HT-29 (cell line): ENCODE results near the gene CACUL1. TPM values are rescaled to one million over a fixed set of nuclear protein-coding genes. Genes with fewer than 3 reads are reported as not detected.
"Not testable (repeated sequence)": the region's sequence is repeated elsewhere in the genome, so short reads cannot be mapped to it uniquely, and the experiment has no call there.

Experiments used
- DNase-seq: peaks from one replicate; pipeline ENCODE4 v3.0.0-alpha.2; 2015; ENCODE audit warnings: low spot score
- total RNA-seq: library from RNA; depleted of rRNA; stranded (reverse); fragments of >200 nt; shearing (Covaris generic); gene quantifications from 2 replicates; pipeline ENCODE4 v1.2.3, GENCODE V29; 2014

Gene CACUL1
- total RNA-seq, 1 experiment from 2014 or later = 34.2 TPM

DNA sequence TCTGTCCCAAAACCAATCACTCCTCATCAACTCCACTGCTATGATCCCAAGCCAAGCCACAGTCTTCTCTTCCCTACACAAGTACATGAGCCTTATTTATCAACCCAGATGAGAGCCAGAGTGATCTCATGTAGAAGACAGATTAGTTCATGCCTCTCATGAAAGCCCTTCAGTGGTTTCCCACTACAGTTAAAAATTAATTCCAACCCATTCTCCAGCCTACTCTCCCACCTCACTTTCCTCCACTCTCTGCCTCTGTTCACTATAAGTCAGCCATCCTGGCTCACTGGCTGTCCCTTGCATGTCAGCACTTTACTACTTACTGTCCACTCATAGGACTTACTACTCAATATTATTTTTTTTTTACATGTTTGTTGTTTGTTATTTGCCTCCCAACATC lies 67.3 kb downstream of the CACUL1 start:
- DNase-seq = no peak

DNA sequence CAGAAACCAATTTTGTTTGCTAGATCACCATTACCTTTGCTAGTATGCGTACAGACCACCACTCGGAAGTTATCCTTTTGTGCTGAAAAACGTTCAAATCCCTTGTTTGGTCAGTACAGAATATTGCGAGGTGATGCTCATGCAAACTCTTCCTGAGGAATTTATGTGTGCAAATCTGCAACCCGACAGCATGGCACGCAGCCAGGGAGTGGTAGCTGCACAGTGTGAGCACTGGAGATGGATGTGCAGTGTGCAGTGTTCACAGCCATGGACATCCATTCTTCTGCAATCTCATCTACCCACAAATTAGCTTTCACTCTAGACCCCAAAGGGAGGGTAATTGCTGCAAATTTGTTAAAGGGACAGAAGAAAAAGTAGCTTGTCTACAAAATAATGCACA lies 72.2 kb downstream of the CACUL1 start:
- DNase-seq = no peak

DNA sequence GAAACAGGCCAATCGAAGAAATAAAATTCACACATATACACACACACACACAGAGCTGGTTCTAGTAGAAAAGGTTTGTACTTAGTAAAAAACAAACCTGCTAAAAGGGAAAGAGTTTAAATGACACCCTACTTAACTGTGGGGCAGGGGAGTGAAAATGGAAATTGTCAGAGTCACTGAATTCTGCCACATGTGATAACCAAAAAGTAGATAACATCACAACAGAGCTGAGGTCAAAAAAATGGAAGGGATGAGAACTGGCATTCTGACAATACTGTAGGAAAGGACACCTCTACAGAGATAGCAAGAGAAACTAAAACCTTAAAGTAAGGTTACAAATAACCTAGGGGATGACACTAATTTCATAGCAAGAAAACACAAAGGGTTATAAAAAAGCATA lies 74.6 kb downstream of the CACUL1 start:
- no peak for DNase-seq

DNA sequence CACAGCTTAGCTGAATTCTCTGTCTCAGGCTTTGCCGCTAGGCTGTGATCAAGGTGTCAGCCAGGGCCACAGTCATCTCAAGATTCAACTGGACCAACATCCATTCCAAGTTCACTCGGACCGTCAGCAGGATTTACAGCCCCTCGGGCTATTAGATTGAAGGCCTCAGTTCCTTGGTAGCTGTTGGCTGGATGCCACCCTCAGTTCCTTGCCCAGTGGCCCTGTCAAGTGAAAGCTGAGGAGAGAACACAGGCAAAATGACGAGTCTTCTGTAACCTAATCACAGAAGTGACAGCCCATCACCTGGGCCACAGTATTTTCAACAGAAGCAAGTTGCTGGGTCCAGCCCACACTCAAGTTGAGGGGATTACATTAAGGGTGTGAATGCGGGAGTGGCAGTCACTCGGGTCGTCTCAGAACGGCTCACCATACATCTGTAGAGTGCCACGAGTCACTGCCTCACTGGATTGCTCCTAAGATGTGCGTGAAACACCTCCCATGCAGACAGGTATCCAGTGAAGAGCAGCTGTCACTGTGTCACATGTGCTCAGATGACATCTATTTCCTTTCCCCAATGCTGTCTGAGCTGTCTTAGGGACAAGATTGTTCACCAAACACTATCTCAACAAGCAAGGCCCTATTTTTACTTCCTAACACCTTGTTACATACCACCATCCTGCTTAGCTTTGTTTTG lies 80.4 kb downstream of the CACUL1 start:
- no peak for DNase-seq

DNA sequence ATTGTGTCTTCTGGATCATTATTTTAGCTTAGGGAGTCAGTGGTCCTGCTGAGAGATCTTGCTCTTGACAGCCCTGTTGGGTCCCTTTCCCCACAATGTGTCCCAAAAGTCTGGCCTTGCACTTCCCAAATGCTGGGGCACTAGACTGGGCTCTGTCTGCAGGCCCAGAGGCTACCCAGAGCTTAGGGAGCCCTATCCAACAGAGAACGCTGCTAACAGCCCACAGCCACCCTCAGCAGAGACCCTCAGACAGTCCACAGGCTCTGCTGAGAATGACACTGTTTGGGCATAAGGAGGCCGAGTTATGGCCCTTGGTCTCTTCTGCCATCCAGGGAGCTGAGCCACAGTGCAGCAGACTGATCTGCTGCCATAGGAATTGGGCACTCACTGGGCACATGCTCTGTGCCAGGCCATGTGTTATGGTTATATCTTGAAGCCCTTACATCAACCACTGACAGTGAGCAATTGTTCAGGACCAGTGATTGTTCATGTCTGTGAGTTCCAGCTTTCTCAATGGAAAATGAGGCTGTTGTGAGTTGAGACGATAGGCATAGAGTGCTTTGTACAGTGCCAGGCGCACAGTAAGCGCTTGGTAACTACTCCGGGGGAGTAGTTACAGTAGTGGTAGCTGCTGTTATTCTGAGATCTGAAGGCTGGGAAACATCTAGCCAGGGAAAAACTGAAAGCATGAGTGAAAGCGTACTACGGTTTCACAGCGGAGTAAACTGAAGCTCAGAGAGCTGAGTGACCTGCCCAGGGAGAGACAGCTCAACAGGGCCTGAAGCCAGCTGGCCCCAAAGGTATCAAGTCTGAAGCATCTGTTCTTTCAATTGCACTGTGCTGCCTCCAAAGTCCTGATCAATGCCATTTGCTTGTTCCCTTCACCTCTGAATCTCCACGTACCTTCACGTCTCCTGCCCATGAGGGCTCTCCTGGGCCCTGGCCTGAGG lies 81.7 kb downstream of the CACUL1 start:
- no peak for DNase-seq

DNA sequence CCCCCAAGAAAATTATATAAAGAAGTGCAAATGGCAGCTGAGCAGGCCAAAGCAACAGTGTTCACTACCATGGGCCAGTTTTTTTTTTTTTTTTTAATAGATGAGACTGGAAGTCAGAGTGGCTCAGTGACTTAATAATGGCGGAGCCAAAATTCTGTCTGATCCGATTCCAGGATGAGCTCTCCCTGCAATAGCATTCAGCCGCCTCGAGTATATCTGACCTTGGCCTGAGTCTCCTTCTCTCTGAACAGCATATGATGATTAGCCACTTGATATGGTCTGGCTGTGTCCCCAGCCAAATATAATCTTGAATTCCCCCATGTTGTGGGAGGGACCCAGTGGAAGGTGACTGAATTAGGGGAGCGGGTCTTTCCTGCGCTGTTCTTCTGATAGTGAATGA lies 82.6 kb downstream of the CACUL1 start:
- DNase-seq = no peak

DNA sequence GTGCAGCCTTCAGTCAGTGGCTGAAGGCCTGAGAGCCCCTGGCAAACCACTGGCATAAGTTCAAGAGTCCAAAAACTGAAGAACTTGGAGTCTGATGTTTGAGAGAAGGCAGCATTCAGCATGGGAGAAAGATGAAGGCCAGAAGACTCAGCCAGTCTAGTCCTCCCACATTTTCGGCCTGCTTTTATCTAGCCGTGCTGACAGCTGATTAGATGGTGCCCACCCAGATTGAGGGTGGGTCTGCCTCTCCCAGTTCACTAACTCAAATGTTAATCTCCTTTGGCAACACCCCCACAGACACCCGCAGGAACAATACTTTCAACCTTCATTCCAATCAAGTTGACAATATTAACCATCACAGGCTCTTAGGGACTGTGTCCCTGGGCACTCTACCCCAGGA lies 83.5 kb downstream of the CACUL1 start:
- not testable (repeated sequence) for DNase-seq

DNA sequence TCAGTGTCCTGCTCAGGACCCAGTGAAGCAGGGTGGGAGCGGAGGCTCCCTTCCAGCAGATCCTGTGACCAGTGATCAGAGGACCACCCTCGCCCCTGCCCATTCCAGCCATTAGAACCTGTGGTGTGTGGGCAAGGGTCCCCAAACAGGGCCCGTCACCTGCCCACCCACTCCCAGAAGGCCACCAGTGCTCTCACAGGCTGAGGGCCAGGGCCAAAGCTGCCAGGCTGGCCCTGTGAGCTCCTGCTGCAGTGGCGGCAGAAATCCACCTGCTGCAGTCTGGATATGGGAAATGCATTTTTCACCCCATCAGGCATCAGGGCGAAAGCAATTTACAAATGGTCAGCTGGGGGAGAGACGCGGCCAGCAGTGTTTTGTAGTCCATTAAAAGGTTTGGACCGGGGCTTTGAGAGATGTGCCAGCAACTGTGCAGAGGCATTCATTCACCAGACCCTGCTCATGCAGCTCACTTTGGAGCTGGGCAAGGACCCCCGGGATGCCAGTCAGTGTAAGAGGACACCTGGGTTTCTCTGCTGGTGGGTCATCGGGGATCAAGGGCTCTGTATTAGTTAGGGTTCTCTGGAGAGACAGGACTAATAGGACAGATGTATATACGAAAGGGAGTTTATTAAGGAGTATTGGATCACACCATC lies 84.2 kb downstream of the CACUL1 start:
- DNase-seq = no peak

DNA sequence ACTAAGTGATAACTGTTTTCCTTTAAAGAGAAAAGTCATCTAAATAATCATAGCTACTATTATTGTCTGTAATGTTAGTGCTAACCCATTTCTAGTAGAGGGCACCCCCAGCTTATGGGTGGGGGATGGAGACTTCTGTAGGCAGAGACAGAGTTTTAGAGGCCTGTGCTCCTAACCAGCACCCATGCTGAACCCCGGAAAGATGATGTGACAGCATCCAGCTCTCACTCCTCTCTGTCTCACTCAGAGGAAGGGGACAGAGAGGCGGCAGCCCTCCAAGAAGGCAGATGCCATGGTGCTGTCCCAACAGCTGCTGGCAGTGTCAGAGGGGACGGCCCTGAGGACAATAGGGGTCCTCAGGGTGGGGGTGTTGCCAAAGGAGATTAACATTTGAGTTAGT lies 84.9 kb downstream of the CACUL1 start:
- DNase-seq = no peak

DNA sequence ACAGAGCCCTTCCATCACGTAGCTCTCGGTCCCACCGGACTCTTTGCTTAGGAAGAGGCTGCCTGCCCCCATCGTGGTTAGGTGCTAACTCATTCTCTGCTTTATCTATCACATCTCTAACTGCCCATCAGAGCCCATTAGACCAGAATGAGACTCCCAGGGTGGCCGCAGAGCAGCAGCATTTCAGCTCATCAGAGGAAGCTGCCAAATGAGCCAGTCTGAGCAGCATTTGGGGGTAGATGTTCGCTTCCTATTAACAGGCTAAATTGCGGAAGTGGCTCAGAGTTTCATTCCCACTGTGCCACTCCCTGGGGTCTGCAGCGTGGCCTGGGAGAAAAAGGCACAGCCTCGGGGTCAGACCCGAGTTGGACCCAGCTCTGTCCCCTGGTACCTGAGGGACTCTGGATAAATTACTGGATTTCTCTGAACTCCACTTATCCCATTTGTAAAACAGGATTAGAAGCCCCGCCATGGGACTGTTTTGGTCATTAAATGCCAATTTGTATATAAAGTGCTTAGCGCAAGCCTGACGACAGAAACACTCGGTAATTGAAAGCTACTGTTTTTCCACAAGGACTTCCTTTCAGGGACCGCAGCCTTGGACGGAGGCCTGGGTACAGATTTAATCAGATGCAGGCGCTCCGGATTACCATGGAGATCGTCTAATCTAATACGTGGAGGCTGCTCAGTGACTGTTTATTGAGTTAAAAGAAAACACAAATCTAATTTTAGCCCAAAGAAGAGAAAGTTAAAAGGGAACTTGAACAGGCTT lies 85.6 kb downstream of the CACUL1 start:
- no peak for DNase-seq

DNA sequence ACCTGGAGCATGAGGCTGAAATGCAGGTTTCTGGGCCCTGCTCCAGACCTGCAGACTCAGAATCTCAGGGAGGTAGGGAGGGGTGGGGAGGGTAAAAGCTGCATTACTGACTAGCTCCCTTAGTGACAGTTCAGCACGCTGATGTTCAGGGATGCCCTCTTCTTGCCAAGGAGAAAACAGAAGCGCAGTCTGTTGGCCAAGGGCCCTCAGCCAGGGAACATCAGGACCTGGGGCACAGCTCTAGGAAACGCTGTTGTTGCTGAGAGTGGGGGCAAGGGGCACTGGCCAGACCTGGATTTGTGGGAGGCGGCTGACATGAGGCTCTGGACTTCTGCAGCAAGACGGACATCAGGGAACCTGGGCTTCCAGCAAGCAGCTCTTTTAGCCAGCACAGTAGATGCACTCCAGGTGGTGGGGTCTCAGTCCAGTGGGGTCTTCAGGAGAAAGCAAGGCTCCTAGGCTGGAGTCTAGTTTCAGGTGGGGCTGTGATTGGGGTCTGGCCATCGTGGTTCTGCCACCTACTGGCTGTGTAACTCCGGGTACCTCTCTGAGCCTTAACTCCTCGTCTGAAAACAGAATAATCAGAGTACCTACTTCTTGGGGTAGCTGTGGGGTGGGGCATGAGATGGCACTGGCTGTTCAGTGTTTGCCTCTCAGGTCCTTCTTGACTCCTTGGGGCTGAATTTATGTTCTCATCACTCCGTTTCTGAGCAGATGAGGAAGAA lies 86.4 kb downstream of the CACUL1 start:
- no peak for DNase-seq

DNA sequence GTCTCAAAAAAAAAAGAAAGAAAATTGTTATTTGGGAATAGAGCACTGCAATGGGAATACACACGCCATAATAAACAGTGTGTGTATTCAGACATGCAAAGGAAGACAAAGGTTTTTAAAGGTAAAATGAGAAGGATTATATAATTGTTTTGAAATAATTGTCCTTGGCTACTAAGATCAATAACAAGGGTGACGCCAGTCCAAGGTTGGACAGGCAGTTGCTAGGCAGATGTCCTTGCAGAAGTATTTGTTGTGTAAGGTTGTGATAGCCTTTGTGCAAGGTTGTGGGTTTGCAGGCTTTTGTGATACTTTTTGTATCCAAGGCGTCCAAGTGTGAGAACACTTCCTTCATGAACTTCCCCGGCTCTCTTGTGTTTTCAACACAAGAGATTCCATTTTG lies 87.0 kb downstream of the CACUL1 start:
- no peak for DNase-seq

DNA sequence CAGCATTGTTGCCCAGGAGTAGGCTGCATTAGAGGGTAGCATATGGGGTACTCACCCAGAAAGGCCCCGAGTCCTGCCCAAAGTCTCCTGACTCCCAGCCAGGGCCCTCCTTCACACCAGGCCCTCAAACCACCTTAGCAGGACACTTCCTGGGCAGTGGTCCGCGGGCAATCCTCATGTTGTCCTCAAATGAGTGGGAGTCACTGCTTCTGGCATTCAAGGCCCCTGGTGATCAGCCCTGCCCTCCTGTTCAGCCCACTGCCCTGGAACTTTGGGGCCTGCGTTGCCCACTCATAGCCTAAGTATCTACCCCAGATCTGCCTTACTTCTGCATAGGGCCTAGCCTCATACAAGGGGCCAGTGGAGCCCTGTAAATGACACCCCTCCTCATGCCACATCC lies 88.4 kb downstream of the CACUL1 start:
- no peak for DNase-seq

DNA sequence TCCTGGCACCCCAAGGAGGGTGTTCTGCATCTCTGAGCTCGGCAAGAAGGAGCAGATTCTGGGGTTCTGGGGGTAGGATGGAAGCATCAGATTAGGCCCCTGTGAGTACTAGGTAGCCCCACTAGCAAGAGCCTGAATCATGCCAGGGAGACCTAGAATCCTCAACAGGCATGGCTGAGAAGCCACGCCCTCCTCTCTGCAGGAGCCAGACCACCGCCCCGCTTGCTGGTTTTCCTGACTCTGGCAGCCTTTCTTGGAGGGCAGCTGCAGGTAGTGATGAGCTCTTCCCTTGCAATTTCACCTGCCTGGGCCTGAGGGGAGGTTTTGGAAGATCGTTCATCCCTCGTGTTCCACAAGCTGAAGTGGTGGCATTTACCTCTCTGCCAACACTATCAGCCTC lies 90.4 kb downstream of the CACUL1 start:
- no peak for DNase-seq

DNA sequence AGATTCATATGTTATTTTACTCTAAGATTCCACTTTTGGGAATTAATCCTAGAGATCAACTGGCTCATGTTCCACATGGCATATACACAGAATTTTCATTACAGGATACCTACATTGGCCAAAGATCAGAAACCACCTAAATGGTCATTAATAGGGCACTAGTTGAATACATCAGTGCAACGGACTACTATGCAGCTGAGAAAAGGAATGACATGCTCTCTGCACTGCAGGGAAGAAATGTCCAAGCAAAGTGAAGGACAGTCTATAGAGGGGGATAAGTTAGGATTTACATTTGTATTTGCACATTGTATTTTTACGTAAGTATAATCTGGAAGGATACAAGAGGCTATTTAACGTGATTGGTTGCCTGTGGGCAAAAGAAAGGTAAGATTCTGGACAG lies 91.6 kb downstream of the CACUL1 start:
- DNase-seq = no peak

DNA sequence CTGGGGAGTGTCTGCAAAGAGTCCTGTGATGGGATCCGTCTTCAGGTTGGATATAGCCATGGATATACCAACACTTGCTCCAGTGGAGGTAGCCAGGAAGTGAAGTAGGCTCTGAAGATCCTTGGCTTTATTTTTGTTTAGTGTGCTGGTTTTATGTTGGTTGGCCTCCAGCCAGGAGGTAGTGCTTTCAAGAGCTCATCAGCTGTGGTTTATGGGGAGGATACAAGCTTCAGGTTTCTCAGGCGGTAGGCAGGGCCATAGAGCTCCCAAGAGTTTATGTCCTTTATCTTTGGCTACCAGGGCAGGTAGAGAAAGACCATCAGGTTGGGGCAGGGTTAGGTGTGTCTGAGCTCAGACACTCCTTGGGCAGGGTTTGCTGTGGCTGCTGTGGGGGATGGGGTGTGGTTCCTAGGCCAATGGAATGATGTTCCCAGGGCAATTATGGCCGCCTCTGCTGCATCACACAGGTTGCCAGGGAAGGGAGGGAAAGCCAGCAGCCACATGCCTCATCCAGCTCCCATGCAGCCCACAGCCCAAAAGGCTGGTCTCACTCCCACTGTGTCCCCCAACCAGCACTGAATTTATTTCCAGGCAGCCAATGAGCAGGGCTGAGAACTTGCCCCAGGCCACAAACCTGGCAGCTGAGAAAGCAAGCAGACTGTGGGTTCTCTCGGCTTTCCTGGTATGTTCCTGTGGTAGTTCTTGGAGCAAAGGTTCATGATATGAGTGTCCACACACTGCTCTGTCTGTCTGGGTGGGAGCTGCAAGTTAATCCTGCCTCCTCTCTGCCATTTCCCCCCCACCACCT lies 92.3 kb downstream of the CACUL1 start:
- DNase-seq = no peak

DNA sequence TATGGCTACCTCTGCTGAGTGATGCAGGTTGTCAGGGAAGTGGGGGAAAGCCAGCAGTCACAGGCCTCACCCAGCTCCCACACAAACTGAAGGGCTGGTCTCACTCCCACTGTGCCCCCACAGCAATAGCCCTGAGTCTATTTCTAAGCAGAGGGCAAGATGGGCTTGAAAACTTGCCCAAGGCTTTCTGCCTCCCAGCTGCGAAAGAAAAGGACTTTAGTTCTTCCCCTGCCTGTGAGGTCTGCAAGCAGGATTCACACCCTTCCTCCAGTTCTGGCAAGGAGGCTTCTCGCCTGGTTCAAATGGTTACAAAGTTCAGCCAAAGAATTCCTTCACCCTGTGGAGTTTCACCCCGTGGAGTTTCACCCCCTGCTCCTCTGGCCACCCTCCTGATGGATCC lies 96.0 kb downstream of the CACUL1 start:
- no peak for DNase-seq

DNA sequence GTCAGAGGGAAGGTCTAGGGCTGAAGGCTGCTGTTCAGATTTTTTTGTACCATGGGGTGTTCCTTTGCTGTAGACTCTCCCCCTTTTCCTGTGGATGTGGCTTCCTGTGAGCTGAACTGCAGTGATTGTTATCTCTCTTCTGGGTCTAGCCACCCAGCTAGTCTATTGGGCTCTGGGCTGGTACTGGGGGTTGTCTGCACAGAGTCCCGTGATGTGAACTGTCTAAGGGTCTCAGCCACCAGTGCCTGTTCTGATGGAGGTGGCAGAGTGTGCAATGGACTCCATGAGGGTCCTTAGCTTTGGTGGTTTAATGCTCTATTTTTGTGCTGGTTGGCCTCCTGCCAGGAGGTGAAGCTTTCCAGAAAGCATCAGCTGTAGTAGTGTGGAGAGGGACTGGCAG lies 96.6 kb downstream of the CACUL1 start:
- DNase-seq = not testable (repeated sequence)

DNA sequence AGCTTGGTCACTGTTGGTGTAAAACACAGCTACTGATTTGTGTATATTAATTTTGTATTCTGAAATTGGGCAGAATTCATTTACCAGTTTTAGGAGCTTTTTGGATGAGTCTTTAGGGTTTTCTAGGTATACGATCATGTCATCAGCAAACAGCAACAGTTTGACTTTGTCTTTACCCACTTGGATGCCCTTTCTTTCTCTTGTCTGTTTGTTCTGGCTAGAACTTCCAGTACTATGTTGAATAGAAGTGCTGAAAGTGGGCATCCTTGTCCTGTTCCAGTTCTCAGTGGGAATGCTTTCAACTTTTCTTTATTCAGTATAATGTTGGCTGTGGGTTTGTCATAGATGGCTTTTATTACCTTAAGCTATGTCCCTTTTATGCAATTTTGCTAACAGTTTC lies 109.5 kb downstream of the CACUL1 start:
- not testable (repeated sequence) for DNase-seq

DNA sequence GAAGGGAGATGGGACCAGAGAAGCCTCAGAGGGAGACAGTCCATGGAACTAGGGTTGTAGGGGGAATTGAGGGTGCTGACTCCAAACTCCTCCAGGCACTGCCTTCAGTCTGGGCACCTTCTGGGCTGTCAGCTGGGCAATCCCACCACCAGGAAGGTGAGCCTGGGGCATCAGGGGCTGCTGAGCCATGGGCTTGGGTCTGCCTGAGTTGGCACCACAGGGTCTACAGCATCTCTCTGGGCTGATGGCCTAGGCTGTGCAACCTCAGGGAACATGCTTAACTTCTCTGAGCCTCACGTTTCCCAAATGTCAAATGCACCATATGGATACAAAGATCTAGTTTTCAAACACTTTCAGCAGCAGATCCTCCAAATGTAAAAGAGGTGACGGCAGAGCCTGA lies 112.5 kb downstream of the CACUL1 start:
- no peak for DNase-seq
